MM.1S (cell line): ENCODE measurements around the gene SUPT4H1.
"Not testable (repeated sequence)": the region's sequence is repeated elsewhere in the genome, so short reads cannot be mapped to it uniquely, and the experiment has no call there.

Experiments
- CTCF ChIP-seq: fragments of 300-600 bp; sonication (generic); IDR thresholded peaks from 2 replicates; pipeline ENCODE4 v1.5.1; 2016; ENCODE audit warnings: antibody characterized with exemption, low read length, mixed read lengths
- EZH2phosphoT487 ChIP-seq: fragments of 300-600 bp; sonication (generic); IDR thresholded peaks from 2 replicates; pipeline ENCODE4 v1.6.1; 2018; ENCODE audit warnings: antibody characterized with exemption, low read length

GRCh38 chr17:58341136-58341860 lies 10.7 kb downstream of the SUPT4H1 start:
- TF ChIP-seq CTCF, EZH2phosphoT487: not testable (repeated sequence)
